SK-N-SH (cell line): ENCODE data around the gene TEAD3. TPM values are rescaled to one million over a fixed set of nuclear protein-coding genes. Genes with fewer than 3 reads are reported as not detected.

Experiments
- CTCF ChIA-PET: fragments of 300-600, 350-600 bp; formaldehyde crosslinking; extraction: SDS; loops from one replicate; lab custom pipeline; 2021; lab: Yijun Ruan, JAX
- POLR2A ChIA-PET: fragments of 350-600 bp; sonication (Branson Sonifier 250); formaldehyde crosslinking; extraction: SDS; loops from one replicate; lab custom pipeline; 2020; ENCODE audit warnings: antibody characterized with exemption, inconsistent platforms; lab: Yijun Ruan, JAX
- DNase-seq: peaks from one replicate; pipeline ENCODE4 v3.0.0; 2012
- H2AFZ ChIP-seq: fragments of 200-600 bp; sonication (generic); 2 replicates; pipeline ENCODE4 v1.8.1; 2016; ENCODE audit warnings: antibody characterized with exemption, mild to moderate bottlenecking, low read depth
- H3F3A ChIP-seq: fragments of 200-600 bp; sonication (generic); replicated peaks from 2 replicates; pipeline ENCODE3; 2016; ENCODE audit warnings: antibody characterized with exemption, mild to moderate bottlenecking; ENCODE audit not compliant: insufficient read depth
- H3K27ac ChIP-seq, 2 experiments: fragments of 200-500 bp in 1 of 2; fragments of 200-600 bp in 1 of 2; sonication (Bioruptor generic) in 1 of 2; sonication (generic), shearing (Covaris generic) in 1 of 2; 2 replicates each; pipeline versions ENCODE4 v1.5.1 to v1.6.1; 2014 to 2016; ENCODE audit warnings: low read depth in 2 of 2, inconsistent platforms in 1 of 2, low read length in 1 of 2, mild to moderate bottlenecking in 1 of 2, mixed read lengths in 1 of 2
- H3K27me3 ChIP-seq: fragments of 200-600 bp; sonication (generic), shearing (Covaris generic); 2 replicates; pipeline ENCODE4 v1.6.1; 2016; ENCODE audit warnings: mixed run types; ENCODE audit not compliant: insufficient read depth
- H3K36me3 ChIP-seq, 2 experiments: fragments of 200-500 bp in 1 of 2; fragments of 200-600 bp in 1 of 2; sonication (Bioruptor generic) in 1 of 2; sonication (generic) in 1 of 2; replicated peaks in 1 of 2; 2 replicates each; pipeline versions ENCODE3 to v1.5.1; 2014 to 2016; ENCODE audit warnings: low read length in 1 of 2, mild to moderate bottlenecking in 1 of 2; ENCODE audit not compliant: insufficient read depth in 2 of 2, control insufficient read depth in 1 of 2
- H3K4me1 ChIP-seq, 2 experiments: fragments of 200-500 bp in 1 of 2; fragments of 200-600 bp in 1 of 2; sonication (Bioruptor generic) in 1 of 2; sonication (generic), shearing (Covaris generic) in 1 of 2; 2 replicates each; pipeline versions ENCODE4 v1.5.1 to v1.6.1; 2014 to 2016; ENCODE audit warnings: low read depth in 1 of 2, low read length in 1 of 2, mixed run types in 1 of 2; ENCODE audit not compliant: insufficient read depth in 2 of 2, control insufficient read depth in 1 of 2
- H3K4me2 ChIP-seq: fragments of 200-600 bp; sonication (generic), shearing (Covaris generic); 2 replicates; pipeline ENCODE4 v1.6.1; 2017; ENCODE audit warnings: mixed run types
- H3K4me3 ChIP-seq, 2 experiments: fragments of 200-500 bp in 1 of 2; fragments of 200-600 bp in 1 of 2; sonication (Bioruptor generic) in 1 of 2; sonication (generic), shearing (Covaris generic) in 1 of 2; 2 replicates each; pipeline versions ENCODE4 v1.5.1 to v1.8.1; 2014 to 2016; ENCODE audit warnings: low read depth in 2 of 2, inconsistent platforms in 1 of 2, low read length in 1 of 2, mild to moderate bottlenecking in 1 of 2, mixed read lengths in 1 of 2, moderate library complexity in 1 of 2
- H3K79me2 ChIP-seq: fragments of 200-600 bp; sonication (generic); 2 replicates; pipeline ENCODE4 v1.8.1; 2017; ENCODE audit warnings: mild to moderate bottlenecking; ENCODE audit not compliant: insufficient read depth
- H3K9ac ChIP-seq: fragments of 200-600 bp; sonication (generic); 2 replicates; pipeline ENCODE4 v1.6.1; 2017; ENCODE audit warnings: mixed run types
- H3K9me2 ChIP-seq: fragments of 200-600 bp; sonication (generic); 2 replicates; pipeline ENCODE4 v1.6.1; 2017; ENCODE audit warnings: mixed run types
- H3K9me3 ChIP-seq: fragments of 200-600 bp; sonication (generic); 2 replicates; pipeline ENCODE4 v1.6.1; 2017; ENCODE audit warnings: mixed run types, mild to moderate bottlenecking, moderate library complexity
- H4K20me1 ChIP-seq: fragments of 200-600 bp; sonication (generic); 2 replicates; pipeline ENCODE4 v1.6.1; 2017; ENCODE audit warnings: mild to moderate bottlenecking, mixed run types; ENCODE audit not compliant: insufficient read depth
- ELF1 ChIP-seq: IDR thresholded peaks from 2 replicates; pipeline ENCODE4 v1.4.0; 2012
- FOSL2 ChIP-seq: IDR thresholded peaks from 2 replicates; pipeline ENCODE4 v1.4.0; 2012; ENCODE audit warnings: low read depth, mild to moderate bottlenecking, moderate library complexity, borderline replicate concordance
- FOXM1 ChIP-seq: IDR thresholded peaks from 2 replicates; pipeline ENCODE4 v1.4.0; 2012; ENCODE audit warnings: low read depth, mild to moderate bottlenecking
- GATA2 ChIP-seq: sonication (generic); formaldehyde crosslinking; IDR thresholded peaks from 2 replicates; pipeline ENCODE4 v1.5.0; 2020; ENCODE audit warnings: mild to moderate bottlenecking, missing genetic modification reagents
- JUND ChIP-seq: IDR thresholded peaks from 2 replicates; pipeline ENCODE4 v1.4.0; 2012
- MXI1 ChIP-seq: IDR thresholded peaks from 2 replicates; pipeline ENCODE4 v1.6.1; 2012; ENCODE audit warnings: mild to moderate bottlenecking, low read depth, low read length, improper control_type of control experiment
- NFIC ChIP-seq: IDR thresholded peaks from 2 replicates; pipeline ENCODE4 v1.4.0; 2012; ENCODE audit warnings: borderline replicate concordance
- RFX5 ChIP-seq: IDR thresholded peaks from 2 replicates; pipeline ENCODE4 v1.6.1; 2012; ENCODE audit warnings: mild to moderate bottlenecking, improper control_type of control experiment, low read length
- RXRA ChIP-seq: IDR thresholded peaks from 2 replicates; pipeline ENCODE4 v1.4.0; 2012; ENCODE audit warnings: low read depth, mild to moderate bottlenecking, borderline replicate concordance
- TCF12 ChIP-seq: IDR thresholded peaks from 2 replicates; pipeline ENCODE4 v1.4.0; 2012
- TEAD4 ChIP-seq: IDR thresholded peaks from 2 replicates; pipeline ENCODE4 v1.4.0; 2012; ENCODE audit warnings: mild to moderate bottlenecking, borderline replicate concordance; ENCODE audit not compliant: insufficient read depth
- WGBS: methylation state at CpG from one replicate; pipeline ENCODE4 v1.1.6; 2017; ENCODE audit warnings: low lambda C conversion rate; 5-methylcytosine and 5-hydroxymethylcytosine counted together
- polyA plus RNA-seq, 3 experiments: library from polyadenylated mRNA; depleted of rRNA; stranded (reverse); fragments of >200 nt; gene quantifications; 2 replicates each; pipeline ENCODE4 v1.2.3, GENCODE V29; 2012
- TF ChIP-seq, protein P1 (sequence below): IDR thresholded peaks from 2 replicates; pipeline ENCODE4; 2012
- TF ChIP-seq, protein P2 (sequence below): IDR thresholded peaks from 2 replicates; pipeline ENCODE4 v1.4.0; 2012; ENCODE audit warnings: low read depth
- TF ChIP-seq, protein P3 (sequence below): IDR thresholded peaks from 2 replicates; pipeline ENCODE4 v1.6.1; 2012; ENCODE audit warnings: mild to moderate bottlenecking, low read depth, low read length, moderate library complexity
- TF ChIP-seq, protein P4 (sequence below): fragments of 150-350 bp; IDR thresholded peaks from 2 replicates; pipeline ENCODE4 v1.6.1; 2016; ENCODE audit warnings: mild to moderate bottlenecking, low read depth, low read length
- TF ChIP-seq, protein P5 (sequence below): fragments of 150-350 bp; IDR thresholded peaks from 2 replicates; pipeline ENCODE4 v1.6.1; 2017; ENCODE audit warnings: antibody characterized with exemption, low read length, low read depth, borderline replicate concordance
- TF ChIP-seq, protein P6 (sequence below): IDR thresholded peaks from 2 replicates; pipeline ENCODE4 v1.4.0; 2012; ENCODE audit warnings: low read depth, borderline replicate concordance

TEAD3 gene
- polyA plus RNA-seq, 1 of the 3 experiments (the other 2 are of a cell fraction): 7.1 TPM

DNA sequence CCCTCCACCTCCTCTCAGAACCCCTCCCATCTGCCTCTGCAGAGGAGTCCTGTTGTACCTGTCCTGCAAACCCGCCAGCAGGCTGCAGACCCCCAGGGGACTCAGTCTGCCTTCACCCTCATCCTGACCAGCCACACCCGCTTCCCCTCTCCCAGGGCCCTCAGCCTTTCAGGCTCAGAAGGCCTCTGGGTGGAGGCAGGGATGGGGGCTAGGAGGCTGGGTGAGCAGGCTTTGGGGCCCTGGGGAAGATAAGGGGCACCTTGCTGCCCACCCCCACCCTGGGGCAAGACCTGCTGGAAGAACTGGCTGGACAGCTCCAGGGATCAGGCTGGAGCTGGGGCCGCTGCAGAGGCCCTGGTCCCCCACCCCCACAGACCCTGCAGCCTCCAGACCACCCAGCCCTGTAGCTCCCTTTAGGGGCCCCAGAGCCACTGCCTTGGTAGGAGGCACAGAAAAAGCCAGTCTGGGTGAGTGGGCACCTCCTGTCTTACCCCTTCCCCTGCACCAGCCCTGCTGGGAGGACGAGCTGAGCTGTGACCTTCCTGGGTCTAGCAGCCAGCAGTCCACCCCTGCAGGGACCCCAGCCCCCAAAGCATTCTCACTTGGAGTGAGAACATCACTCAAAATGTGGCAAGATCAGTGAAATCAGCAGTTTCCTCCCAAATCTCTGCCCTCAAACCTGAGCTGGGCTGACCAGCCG lies 5.2 kb downstream of the TEAD3 start:
- H3K36me3 ChIP-seq: no peaks in the 10 kb centered on the region
- H3K27me3 ChIP-seq: no peaks in the 10 kb centered on the region
- H3K9ac ChIP-seq: no peak overlapping the region
- ChIA-PET CTCF (interaction anchor here (0.6 to 1.4 kb wide), 5 partner anchors 19 to 246 kb away, joined by 3 to 5 read pairs (median 3); no protein-coding TSS in a partner anchor), POLR2A (interaction anchor here (0.9 to 1.4 kb wide), 4 partner anchors 14 to 21 kb away, joined by 4 to 8 read pairs (median 6); no protein-coding TSS in a partner anchor)
- H4K20me1 ChIP-seq: peaks cover 21% of the 10 kb centered on the region; the same call in 1 of the 2 replicates
- DNase-seq: peak; percentile 51
- peak overlapping the region in 1 of 2 experiments; percentile 22; a peak in 1 of 4 replicates for H3K27ac ChIP-seq
- no peak overlapping the region for H3K4me2 ChIP-seq
- no peak overlapping the region for H2AFZ ChIP-seq
- H3K9me3 ChIP-seq: no peaks in the 10 kb centered on the region
- H3K9me2 ChIP-seq: no peaks in the 10 kb centered on the region
- H3K79me2 ChIP-seq: peaks cover 35% of the 10 kb centered on the region; the same call in 1 of the 2 replicates
- 78% methylated on average over 3 of the region's 5 CpGs for WGBS
- H3F3A ChIP-seq: peaks cover 2% of the 10 kb centered on the region
- H3K4me1 ChIP-seq: peaks cover 22 to 58% of the 10 kb centered on the region in 2 experiments; a peak in 2 of 4 replicates
- TF ChIP-seq FOSL2 (no peak), TEAD4 (no peak), TCF12 (no peak), RFX5 (no peak), FOXM1 (no peak), NFIC (no peak), GATA2 (CRISPR knock-in tag) (no peak), ELF1 (no peak)
- TF ChIP-seq, protein P1, sequence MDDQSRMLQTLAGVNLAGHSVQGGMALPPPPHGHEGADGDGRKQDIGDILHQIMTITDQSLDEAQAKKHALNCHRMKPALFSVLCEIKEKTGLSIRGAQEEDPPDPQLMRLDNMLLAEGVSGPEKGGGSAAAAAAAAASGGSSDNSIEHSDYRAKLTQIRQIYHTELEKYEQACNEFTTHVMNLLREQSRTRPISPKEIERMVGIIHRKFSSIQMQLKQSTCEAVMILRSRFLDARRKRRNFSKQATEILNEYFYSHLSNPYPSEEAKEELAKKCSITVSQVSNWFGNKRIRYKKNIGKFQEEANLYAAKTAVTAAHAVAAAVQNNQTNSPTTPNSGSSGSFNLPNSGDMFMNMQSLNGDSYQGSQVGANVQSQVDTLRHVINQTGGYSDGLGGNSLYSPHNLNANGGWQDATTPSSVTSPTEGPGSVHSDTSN: no peak
- TF ChIP-seq, protein P2, sequence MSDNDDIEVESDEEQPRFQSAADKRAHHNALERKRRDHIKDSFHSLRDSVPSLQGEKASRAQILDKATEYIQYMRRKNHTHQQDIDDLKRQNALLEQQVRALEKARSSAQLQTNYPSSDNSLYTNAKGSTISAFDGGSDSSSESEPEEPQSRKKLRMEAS: no peak
- H3K4me3 ChIP-seq: no peak overlapping the region

DNA sequence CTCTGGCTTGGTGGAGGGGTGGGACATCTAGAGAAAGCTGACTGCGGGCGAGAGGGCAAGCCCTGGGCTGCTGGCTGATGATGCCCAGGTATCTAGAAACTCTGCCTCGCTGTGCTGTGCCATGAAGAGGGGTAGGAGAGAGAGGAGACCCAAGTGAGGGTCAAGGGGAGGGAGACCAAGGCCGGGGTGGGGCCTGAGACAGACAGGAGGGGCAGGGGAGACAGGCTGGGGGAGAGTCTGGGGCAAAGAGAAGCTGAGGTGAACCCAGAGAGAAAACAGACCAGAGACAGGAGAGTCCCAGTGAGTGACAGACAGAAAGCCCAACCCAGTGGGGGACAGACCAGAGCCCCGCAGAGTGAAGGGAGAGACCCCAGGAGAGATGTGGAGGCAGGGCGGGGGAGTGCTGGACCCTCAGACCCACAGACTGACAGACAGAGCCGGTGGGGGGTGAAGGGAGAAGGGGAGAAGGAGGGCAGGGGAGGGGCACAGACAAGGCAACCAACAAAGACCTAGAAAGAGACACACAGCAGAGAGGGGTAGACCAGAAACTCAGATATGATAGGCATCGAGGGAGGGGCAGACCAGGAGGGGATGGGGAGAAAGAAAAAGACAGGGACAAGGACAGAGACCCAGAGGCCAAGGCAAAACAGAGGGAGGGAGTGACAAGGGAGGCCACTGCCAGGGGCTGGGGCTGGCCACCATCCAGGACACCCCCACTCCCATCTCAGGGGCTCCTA lies 5.9 kb downstream of the TEAD3 start:
- H4K20me1 ChIP-seq: peaks cover 21% of the 10 kb centered on the region; the same call in 1 of the 2 replicates
- CTCF ChIA-PET: interaction anchor here (1.0 to 1.2 kb wide), 2 partner anchors 18 to 41 kb away, joined by 3 to 5 read pairs; no protein-coding TSS in a partner anchor
- WGBS: 79% methylated on average over 8 of the region's 8 CpGs
- TF ChIP-seq, protein P3, sequence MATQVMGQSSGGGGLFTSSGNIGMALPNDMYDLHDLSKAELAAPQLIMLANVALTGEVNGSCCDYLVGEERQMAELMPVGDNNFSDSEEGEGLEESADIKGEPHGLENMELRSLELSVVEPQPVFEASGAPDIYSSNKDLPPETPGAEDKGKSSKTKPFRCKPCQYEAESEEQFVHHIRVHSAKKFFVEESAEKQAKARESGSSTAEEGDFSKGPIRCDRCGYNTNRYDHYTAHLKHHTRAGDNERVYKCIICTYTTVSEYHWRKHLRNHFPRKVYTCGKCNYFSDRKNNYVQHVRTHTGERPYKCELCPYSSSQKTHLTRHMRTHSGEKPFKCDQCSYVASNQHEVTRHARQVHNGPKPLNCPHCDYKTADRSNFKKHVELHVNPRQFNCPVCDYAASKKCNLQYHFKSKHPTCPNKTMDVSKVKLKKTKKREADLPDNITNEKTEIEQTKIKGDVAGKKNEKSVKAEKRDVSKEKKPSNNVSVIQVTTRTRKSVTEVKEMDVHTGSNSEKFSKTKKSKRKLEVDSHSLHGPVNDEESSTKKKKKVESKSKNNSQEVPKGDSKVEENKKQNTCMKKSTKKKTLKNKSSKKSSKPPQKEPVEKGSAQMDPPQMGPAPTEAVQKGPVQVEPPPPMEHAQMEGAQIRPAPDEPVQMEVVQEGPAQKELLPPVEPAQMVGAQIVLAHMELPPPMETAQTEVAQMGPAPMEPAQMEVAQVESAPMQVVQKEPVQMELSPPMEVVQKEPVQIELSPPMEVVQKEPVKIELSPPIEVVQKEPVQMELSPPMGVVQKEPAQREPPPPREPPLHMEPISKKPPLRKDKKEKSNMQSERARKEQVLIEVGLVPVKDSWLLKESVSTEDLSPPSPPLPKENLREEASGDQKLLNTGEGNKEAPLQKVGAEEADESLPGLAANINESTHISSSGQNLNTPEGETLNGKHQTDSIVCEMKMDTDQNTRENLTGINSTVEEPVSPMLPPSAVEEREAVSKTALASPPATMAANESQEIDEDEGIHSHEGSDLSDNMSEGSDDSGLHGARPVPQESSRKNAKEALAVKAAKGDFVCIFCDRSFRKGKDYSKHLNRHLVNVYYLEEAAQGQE: no peak
- TF ChIP-seq, protein P4, sequence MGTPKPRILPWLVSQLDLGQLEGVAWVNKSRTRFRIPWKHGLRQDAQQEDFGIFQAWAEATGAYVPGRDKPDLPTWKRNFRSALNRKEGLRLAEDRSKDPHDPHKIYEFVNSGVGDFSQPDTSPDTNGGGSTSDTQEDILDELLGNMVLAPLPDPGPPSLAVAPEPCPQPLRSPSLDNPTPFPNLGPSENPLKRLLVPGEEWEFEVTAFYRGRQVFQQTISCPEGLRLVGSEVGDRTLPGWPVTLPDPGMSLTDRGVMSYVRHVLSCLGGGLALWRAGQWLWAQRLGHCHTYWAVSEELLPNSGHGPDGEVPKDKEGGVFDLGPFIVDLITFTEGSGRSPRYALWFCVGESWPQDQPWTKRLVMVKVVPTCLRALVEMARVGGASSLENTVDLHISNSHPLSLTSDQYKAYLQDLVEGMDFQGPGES: no peak
- no peak for TF ChIP-seq ELF1
- TF ChIP-seq RXRA: no peak
- no peak for TF ChIP-seq MXI1
- no peak for TF ChIP-seq TCF12
- TF ChIP-seq RFX5: no peak
- TF ChIP-seq, protein P5, sequence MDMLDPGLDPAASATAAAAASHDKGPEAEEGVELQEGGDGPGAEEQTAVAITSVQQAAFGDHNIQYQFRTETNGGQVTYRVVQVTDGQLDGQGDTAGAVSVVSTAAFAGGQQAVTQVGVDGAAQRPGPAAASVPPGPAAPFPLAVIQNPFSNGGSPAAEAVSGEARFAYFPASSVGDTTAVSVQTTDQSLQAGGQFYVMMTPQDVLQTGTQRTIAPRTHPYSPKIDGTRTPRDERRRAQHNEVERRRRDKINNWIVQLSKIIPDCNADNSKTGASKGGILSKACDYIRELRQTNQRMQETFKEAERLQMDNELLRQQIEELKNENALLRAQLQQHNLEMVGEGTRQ: no peak
- no peak for TF ChIP-seq JUND
- TF ChIP-seq, protein P6, sequence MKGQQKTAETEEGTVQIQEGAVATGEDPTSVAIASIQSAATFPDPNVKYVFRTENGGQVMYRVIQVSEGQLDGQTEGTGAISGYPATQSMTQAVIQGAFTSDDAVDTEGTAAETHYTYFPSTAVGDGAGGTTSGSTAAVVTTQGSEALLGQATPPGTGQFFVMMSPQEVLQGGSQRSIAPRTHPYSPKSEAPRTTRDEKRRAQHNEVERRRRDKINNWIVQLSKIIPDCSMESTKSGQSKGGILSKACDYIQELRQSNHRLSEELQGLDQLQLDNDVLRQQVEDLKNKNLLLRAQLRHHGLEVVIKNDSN: no peak

More for the DNA sequence above, 5.9 kb downstream of the TEAD3 start:
- no peaks in the 10 kb centered on the region for H3K27me3 ChIP-seq
- H3K4me1 ChIP-seq: peaks cover 22 to 57% of the 10 kb centered on the region in 2 experiments; a peak in 2 of 4 replicates
- H3K36me3 ChIP-seq: no peaks in the 10 kb centered on the region
- peaks cover 2% of the 10 kb centered on the region for H3F3A ChIP-seq
- no peaks in the 10 kb centered on the region for H3K9me3 ChIP-seq
- H2AFZ ChIP-seq: no peak overlapping the region
- H3K4me3 ChIP-seq: no peak overlapping the region
- no peak for DNase-seq
- no peak overlapping the region for H3K27ac ChIP-seq
- H3K9ac ChIP-seq: no peak overlapping the region
- POLR2A ChIA-PET: interaction anchor here (1.1 to 1.4 kb wide), 3 partner anchors 13 to 20 kb away, joined by 4 to 7 read pairs (median 6); no protein-coding TSS in a partner anchor
- H3K4me2 ChIP-seq: no peak overlapping the region
- peaks cover 35% of the 10 kb centered on the region; the same call in 1 of the 2 replicates for H3K79me2 ChIP-seq
- no peaks in the 10 kb centered on the region for H3K9me2 ChIP-seq
